HCT116 (cell line): ENCODE data around the gene ARVCF. TPM values are rescaled to one million over a fixed set of nuclear protein-coding genes. Genes with fewer than 3 reads are reported as not detected.

Experiments
- ATAC-seq: fragments of 200-7000 bp; cut with Tn5 transposase; 2 replicates; pipeline ENCODE4 v1.9.1; 2020; ENCODE audit warnings: mild to moderate bottlenecking, moderate library complexity
- BruUV-seq: library from RNA; stranded (reverse); fragments of 400-500 nt; replicated peaks from 2 replicates; lab custom pipeline; 2021; lab: Mats Ljungman, UMichigan
- CTCF ChIA-PET: fragments of 300-600 bp; sonication (Branson Sonifier 250); formaldehyde crosslinking; loops from one replicate; lab custom pipeline; 2021; ENCODE audit warnings: antibody characterized with exemption; lab: Charles Lee
- POLR2A ChIA-PET: fragments of 300-600, 350-600 bp; sonication (Branson Sonifier 250); formaldehyde crosslinking; loops from one replicate; lab custom pipeline; 2021; ENCODE audit warnings: antibody characterized with exemption; lab: Charles Lee
- RAD21 ChIA-PET, 2 experiments: fragments of 300-600 bp; sonication (Branson Sonifier 250); formaldehyde crosslinking; loops; one replicate each; lab custom pipeline; 2023; ENCODE audit warnings: low total read pairs in 2 of 2; ENCODE audit not compliant: uncharacterized antibody in 2 of 2, unreplicated experiment in 2 of 2, low non-redundant PET in 1 of 2; lab: Charles Lee
- DNase-seq: peaks from one replicate; pipeline ENCODE4 v3.0.0-alpha.2; 2010; ENCODE audit warnings: low read depth, low spot score
- H2AFZ ChIP-seq: fragments of 200-600 bp; shearing (Covaris generic), sonication (generic); 2 replicates; pipeline ENCODE4 v1.6.1; 2017; ENCODE audit warnings: low read depth, mixed run types, mixed read lengths, antibody characterized with exemption, low read length; ENCODE audit not compliant: poor library complexity, severe bottlenecking
- H3K27ac ChIP-seq: 2 replicates; pipeline ENCODE4 v1.5.1; 2012; ENCODE audit warnings: low read depth, low read length
- H3K27me3 ChIP-seq: fragments of 200-600 bp; sonication (generic); 2 replicates; pipeline ENCODE4 v1.6.1; 2016; ENCODE audit warnings: mixed run types, low read length, mixed read lengths; ENCODE audit not compliant: insufficient read depth
- H3K36me3 ChIP-seq, 2 experiments: fragments of 200-500 bp in 1 of 2; fragments of 200-600 bp in 1 of 2; sonication (Bioruptor generic) in 1 of 2; sonication (generic) in 1 of 2; 2 replicates each; pipeline versions ENCODE4 v1.5.1 to v1.6.1; 2014 to 2016; ENCODE audit warnings: low read length in 2 of 2, inconsistent platforms in 1 of 2, mixed read lengths in 1 of 2, mixed run types in 1 of 2; ENCODE audit not compliant: insufficient read depth in 2 of 2, control insufficient read depth in 1 of 2
- H3K4me1 ChIP-seq, 2 experiments: fragments of 200-600 bp in 1 of 2; sonication (generic) in 1 of 2; 2 replicates each; pipeline versions ENCODE4 v1.5.1 to v1.6.1; 2012 to 2017; ENCODE audit warnings: low read length in 2 of 2, inconsistent platforms in 1 of 2, mild to moderate bottlenecking in 1 of 2, mixed read lengths in 1 of 2, mixed run types in 1 of 2, moderate library complexity in 1 of 2; ENCODE audit not compliant: insufficient read depth in 2 of 2, control insufficient read depth in 1 of 2
- H3K4me2 ChIP-seq: fragments of 200-600 bp; sonication (generic); 2 replicates; pipeline ENCODE4 v1.6.1; 2017; ENCODE audit warnings: mixed run types, low read length, mixed read lengths
- H3K4me3 ChIP-seq, 2 experiments: fragments of 200-600 bp in 1 of 2; sonication (generic) in 1 of 2; replicated peaks in 1 of 2; 2 replicates each; pipeline ENCODE4 v1.5.1; 2011 to 2016; ENCODE audit warnings: low read length in 2 of 2, control low read depth in 1 of 2, low read depth in 1 of 2, mild to moderate bottlenecking in 1 of 2, mixed read lengths in 1 of 2, mixed run types in 1 of 2
- H3K79me2 ChIP-seq: fragments of 200-600 bp; sonication (generic); 2 replicates; pipeline ENCODE4 v1.6.1; 2017; ENCODE audit warnings: mild to moderate bottlenecking, mixed run types, low read length, moderate library complexity, mixed read lengths; ENCODE audit not compliant: insufficient read depth
- H3K9ac ChIP-seq: fragments of 200-600 bp; sonication (generic); 2 replicates; pipeline ENCODE4 v1.6.1; 2016; ENCODE audit warnings: low read length, mixed read lengths
- H3K9me2 ChIP-seq: fragments of 200-600 bp; sonication (generic), shearing (Covaris generic); 2 replicates; pipeline ENCODE4 v1.6.1; 2017; ENCODE audit warnings: mixed run types, mild to moderate bottlenecking, moderate library complexity; ENCODE audit not compliant: insufficient read depth
- H3K9me3 ChIP-seq, 2 experiments: fragments of 200-500 bp in 1 of 2; fragments of 200-600 bp in 1 of 2; sonication (Bioruptor generic) in 1 of 2; sonication (generic) in 1 of 2; 2 replicates each; pipeline ENCODE4 v1.6.1; 2014 to 2017; ENCODE audit warnings: low read length in 2 of 2, mixed read lengths in 2 of 2, inconsistent platforms in 1 of 2, low read depth in 1 of 2, mild to moderate bottlenecking in 1 of 2, mixed run types in 1 of 2, moderate library complexity in 1 of 2; ENCODE audit not compliant: control insufficient read depth in 1 of 2, insufficient read depth in 1 of 2
- H4K20me1 ChIP-seq: fragments of 200-600 bp; sonication (generic), shearing (Covaris generic); 2 replicates; pipeline ENCODE4 v1.6.1; 2017; ENCODE audit warnings: mixed run types, mild to moderate bottlenecking, moderate library complexity; ENCODE audit not compliant: insufficient read depth
- CBX3 ChIP-seq: IDR thresholded peaks from 2 replicates; pipeline ENCODE4 v1.6.1; 2012; ENCODE audit warnings: low read depth
- EGR1 ChIP-seq: IDR thresholded peaks from 2 replicates; pipeline ENCODE4 v1.6.1; 2012; ENCODE audit warnings: low read depth
- EZH2 ChIP-seq: fragments of 200-600 bp; sonication (generic); IDR thresholded peaks from 2 replicates; pipeline ENCODE4 v1.6.1; 2017; ENCODE audit warnings: antibody characterized with exemption, mixed run types
- EZH2phosphoT487 ChIP-seq: fragments of 200-600 bp; IDR thresholded peaks from 2 replicates; pipeline ENCODE4 v1.6.1; 2018; ENCODE audit warnings: antibody characterized with exemption, borderline replicate concordance
- JUND ChIP-seq: IDR thresholded peaks from 2 replicates; pipeline ENCODE4 v1.6.1; 2012
- POLR2A ChIP-seq: IDR thresholded peaks from 2 replicates; pipeline ENCODE4 v1.7.0; 2011; ENCODE audit warnings: borderline replicate concordance; ENCODE audit not compliant: insufficient read depth, insufficient read length; ENCODE audit errors: extremely low read depth
- RAD21 ChIP-seq: IDR thresholded peaks from 2 replicates; pipeline ENCODE4 v1.6.1; 2012; ENCODE audit warnings: low read depth, mild to moderate bottlenecking
- SP1 ChIP-seq: IDR thresholded peaks from 2 replicates; pipeline ENCODE4 v1.6.1; 2012; ENCODE audit warnings: low read depth
- SRF ChIP-seq: IDR thresholded peaks from 2 replicates; pipeline ENCODE4 v1.6.1; 2012; ENCODE audit warnings: low read depth
- TCF7L2 ChIP-seq: IDR thresholded peaks from 2 replicates; pipeline ENCODE4 v1.7.0; 2011; ENCODE audit warnings: borderline replicate concordance, inconsistent platforms; ENCODE audit not compliant: insufficient read depth, insufficient read length; ENCODE audit errors: extremely low read depth
- ZFX ChIP-seq: fragments of 450-650 bp; IDR thresholded peaks from 2 replicates; pipeline ENCODE4 v1.6.1; 2017
- intact Hi-C: fragments of 100-400 bp; cut with micrococcal nuclease; formaldehyde crosslinking; loops from 2 replicates; pipeline ENCODE4 v1.10.0; 2022
- total RNA-seq: library from RNA; stranded (reverse); gene quantifications from one replicate; pipeline ENCODE4 v1.2.1, GENCODE V29; 2021; ENCODE audit not compliant: unreplicated experiment
- TF ChIP-seq, protein P1 (sequence below), 3 experiments: fragments of 200-600 bp in 1 of 3; sonication (generic) in 1 of 3; IDR thresholded peaks in 2 of 3; conservative IDR thresholded peaks in 1 of 3; 2 replicates each; pipeline ENCODE4 v1.5.1; 2012 to 2017; ENCODE audit warnings: low read depth in 2 of 3, low read length in 2 of 3, antibody characterized with exemption in 1 of 3, borderline replicate concordance in 1 of 3, control low read depth in 1 of 3, mild to moderate bottlenecking in 1 of 3, mixed read lengths in 1 of 3, mixed run types in 1 of 3, moderate library complexity in 1 of 3; ENCODE audit not compliant: insufficient read depth in 1 of 3
- TF ChIP-seq, protein P2 (sequence below): IDR thresholded peaks from 2 replicates; pipeline ENCODE4 v1.6.1; 2012
- TF ChIP-seq, protein P3 (sequence below): IDR thresholded peaks from 2 replicates; pipeline ENCODE4 v1.6.1; 2012; ENCODE audit warnings: low read depth
- TF ChIP-seq, protein P4 (sequence below): IDR thresholded peaks from 2 replicates; pipeline ENCODE4 v1.6.1; 2012

Gene ARVCF
- total RNA-seq, 1 experiment from 2014 or later = 42.8 TPM

DNA sequence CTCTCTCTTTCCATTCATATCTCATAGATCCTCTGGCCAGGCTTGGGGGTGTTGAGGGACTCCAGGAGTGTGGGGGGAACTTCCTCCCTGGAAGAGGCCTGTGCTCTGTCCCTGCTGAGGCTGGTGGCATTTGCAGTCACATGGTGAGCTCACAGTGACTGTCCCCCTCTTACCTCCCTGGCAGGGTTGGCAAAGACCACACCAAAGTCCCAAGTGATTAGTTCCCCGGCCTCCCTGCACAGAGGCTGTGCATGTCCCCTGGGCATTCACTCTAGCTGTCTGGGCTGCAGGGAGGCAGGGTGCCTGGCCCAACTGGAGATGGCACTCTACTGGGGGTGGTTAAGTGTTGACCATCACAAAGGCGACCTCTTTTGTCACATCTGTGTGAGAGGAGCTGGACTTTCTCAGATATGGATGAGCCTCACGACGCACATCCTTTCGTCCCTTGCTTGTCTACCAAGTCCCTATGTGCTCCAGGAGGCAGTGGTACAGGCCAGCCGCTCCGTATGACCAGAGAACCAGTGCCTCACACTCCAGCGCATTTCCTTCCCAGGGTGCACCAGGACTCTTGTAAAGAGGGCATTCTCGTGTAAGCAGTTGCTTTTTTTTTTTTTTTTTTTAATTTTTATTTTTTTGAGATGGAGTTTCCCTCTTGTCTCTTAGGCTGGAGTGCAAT is 13.1 kb upstream of the ARVCF start:
- H3K27me3 ChIP-seq = no peaks in the 10 kb centered on the region
- no peaks in the 10 kb centered on the region for H3K9me3 ChIP-seq
- peaks cover 2 to 14% of the 10 kb centered on the region in 2 experiments; a peak in 3 of 4 replicates for H3K4me1 ChIP-seq
- no peak overlapping the region for H3K4me2 ChIP-seq
- H3K36me3 ChIP-seq = no peaks in the 10 kb centered on the region
- ChIA-PET POLR2A (no interaction called here), CTCF (no interaction called here), RAD21 (no interaction called here)
- BruUV-seq = no TSS peak
- DNase-seq (no peak), ATAC-seq (no peak)
- H3K79me2 ChIP-seq = peaks cover 4% of the 10 kb centered on the region; the same call in 1 of the 2 replicates
- TF ChIP-seq SP1 (no peak), EGR1 (no peak), EZH2phosphoT487 (no peak), JUND (no peak), CBX3 (no peak), RAD21 (no peak), EZH2 (no peak), POLR2A (no peak), SRF (no peak), ZFX (no peak), TCF7L2 (no peak)
- TF ChIP-seq, protein P1, sequence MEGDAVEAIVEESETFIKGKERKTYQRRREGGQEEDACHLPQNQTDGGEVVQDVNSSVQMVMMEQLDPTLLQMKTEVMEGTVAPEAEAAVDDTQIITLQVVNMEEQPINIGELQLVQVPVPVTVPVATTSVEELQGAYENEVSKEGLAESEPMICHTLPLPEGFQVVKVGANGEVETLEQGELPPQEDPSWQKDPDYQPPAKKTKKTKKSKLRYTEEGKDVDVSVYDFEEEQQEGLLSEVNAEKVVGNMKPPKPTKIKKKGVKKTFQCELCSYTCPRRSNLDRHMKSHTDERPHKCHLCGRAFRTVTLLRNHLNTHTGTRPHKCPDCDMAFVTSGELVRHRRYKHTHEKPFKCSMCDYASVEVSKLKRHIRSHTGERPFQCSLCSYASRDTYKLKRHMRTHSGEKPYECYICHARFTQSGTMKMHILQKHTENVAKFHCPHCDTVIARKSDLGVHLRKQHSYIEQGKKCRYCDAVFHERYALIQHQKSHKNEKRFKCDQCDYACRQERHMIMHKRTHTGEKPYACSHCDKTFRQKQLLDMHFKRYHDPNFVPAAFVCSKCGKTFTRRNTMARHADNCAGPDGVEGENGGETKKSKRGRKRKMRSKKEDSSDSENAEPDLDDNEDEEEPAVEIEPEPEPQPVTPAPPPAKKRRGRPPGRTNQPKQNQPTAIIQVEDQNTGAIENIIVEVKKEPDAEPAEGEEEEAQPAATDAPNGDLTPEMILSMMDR (IDR thresholded peaks at IDR 0.05 in 2 of 3, conservative IDR thresholded peaks at IDR 0.05 in 1 of 3; ENCODE audit: borderline replicate concordance in 1 of 3, insufficient read depth in 1 of 3, low read depth in 2 of 3, low read length in 2 of 3) = no peak
- TF ChIP-seq, protein P2, sequence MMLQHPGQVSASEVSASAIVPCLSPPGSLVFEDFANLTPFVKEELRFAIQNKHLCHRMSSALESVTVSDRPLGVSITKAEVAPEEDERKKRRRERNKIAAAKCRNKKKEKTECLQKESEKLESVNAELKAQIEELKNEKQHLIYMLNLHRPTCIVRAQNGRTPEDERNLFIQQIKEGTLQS = no peak
- TF ChIP-seq, protein P3, sequence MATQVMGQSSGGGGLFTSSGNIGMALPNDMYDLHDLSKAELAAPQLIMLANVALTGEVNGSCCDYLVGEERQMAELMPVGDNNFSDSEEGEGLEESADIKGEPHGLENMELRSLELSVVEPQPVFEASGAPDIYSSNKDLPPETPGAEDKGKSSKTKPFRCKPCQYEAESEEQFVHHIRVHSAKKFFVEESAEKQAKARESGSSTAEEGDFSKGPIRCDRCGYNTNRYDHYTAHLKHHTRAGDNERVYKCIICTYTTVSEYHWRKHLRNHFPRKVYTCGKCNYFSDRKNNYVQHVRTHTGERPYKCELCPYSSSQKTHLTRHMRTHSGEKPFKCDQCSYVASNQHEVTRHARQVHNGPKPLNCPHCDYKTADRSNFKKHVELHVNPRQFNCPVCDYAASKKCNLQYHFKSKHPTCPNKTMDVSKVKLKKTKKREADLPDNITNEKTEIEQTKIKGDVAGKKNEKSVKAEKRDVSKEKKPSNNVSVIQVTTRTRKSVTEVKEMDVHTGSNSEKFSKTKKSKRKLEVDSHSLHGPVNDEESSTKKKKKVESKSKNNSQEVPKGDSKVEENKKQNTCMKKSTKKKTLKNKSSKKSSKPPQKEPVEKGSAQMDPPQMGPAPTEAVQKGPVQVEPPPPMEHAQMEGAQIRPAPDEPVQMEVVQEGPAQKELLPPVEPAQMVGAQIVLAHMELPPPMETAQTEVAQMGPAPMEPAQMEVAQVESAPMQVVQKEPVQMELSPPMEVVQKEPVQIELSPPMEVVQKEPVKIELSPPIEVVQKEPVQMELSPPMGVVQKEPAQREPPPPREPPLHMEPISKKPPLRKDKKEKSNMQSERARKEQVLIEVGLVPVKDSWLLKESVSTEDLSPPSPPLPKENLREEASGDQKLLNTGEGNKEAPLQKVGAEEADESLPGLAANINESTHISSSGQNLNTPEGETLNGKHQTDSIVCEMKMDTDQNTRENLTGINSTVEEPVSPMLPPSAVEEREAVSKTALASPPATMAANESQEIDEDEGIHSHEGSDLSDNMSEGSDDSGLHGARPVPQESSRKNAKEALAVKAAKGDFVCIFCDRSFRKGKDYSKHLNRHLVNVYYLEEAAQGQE = no peak
- TF ChIP-seq, protein P4, sequence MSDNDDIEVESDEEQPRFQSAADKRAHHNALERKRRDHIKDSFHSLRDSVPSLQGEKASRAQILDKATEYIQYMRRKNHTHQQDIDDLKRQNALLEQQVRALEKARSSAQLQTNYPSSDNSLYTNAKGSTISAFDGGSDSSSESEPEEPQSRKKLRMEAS = no peak
- no peak overlapping the region for H2AFZ ChIP-seq
- no peak overlapping the region for H3K9ac ChIP-seq
- no peaks in the 10 kb centered on the region for H3K9me2 ChIP-seq
- no peak overlapping the region for H3K4me3 ChIP-seq
- no peaks in the 10 kb centered on the region for H4K20me1 ChIP-seq
- intact Hi-C loops = no loop called here
- no peak overlapping the region for H3K27ac ChIP-seq
